Bronchial epithelial cell (primary cell): ENCODE results near the gene AGAP1. TPM values are rescaled to one million over a fixed set of nuclear protein-coding genes. Genes with fewer than 3 reads are reported as not detected.
A peak's percentile ranks its signal among the peaks of the same experiment; 100 is the strongest.

Experiments
- DNase-seq: peaks from one replicate; pipeline ENCODE4 v3.0.0-alpha.2; 2010; ENCODE audit warnings: low read depth
- FAIRE-seq: peaks from 2 replicates; lab custom pipeline; 2011; peaks lifted over from hg19 to GRCh38; lab: Jason Lieb, UNC
- H3K27me3 ChIP-seq: 2 replicates; pipeline ENCODE4 v1.5.1; 2011; ENCODE audit warnings: low read length; ENCODE audit not compliant: control insufficient read depth, insufficient read depth
- H3K36me3 ChIP-seq: 2 replicates; pipeline ENCODE4 v1.5.1; 2011; ENCODE audit warnings: low read length; ENCODE audit not compliant: control insufficient read depth, insufficient read depth
- H3K4me3 ChIP-seq: 2 replicates; pipeline ENCODE4 v1.5.1; 2011; ENCODE audit warnings: mild to moderate bottlenecking, low read depth, low read length, control low read depth
- total RNA-seq: library from RNA; depleted of rRNA; stranded (reverse); fragments of >200 nt; gene quantifications from 2 replicates; pipeline ENCODE4 v1.2.1, GENCODE V29; 2014
- TF ChIP-seq, protein P1 (sequence below): IDR thresholded peaks from 2 replicates; pipeline ENCODE4 v1.5.1; 2011; ENCODE audit warnings: mild to moderate bottlenecking, moderate library complexity, low read length, control low read depth, inconsistent platforms; ENCODE audit not compliant: insufficient read depth, severe bottlenecking

The AGAP1 gene
- total RNA-seq, 1 donor from 2014 or later: 22.4 TPM

DNA sequence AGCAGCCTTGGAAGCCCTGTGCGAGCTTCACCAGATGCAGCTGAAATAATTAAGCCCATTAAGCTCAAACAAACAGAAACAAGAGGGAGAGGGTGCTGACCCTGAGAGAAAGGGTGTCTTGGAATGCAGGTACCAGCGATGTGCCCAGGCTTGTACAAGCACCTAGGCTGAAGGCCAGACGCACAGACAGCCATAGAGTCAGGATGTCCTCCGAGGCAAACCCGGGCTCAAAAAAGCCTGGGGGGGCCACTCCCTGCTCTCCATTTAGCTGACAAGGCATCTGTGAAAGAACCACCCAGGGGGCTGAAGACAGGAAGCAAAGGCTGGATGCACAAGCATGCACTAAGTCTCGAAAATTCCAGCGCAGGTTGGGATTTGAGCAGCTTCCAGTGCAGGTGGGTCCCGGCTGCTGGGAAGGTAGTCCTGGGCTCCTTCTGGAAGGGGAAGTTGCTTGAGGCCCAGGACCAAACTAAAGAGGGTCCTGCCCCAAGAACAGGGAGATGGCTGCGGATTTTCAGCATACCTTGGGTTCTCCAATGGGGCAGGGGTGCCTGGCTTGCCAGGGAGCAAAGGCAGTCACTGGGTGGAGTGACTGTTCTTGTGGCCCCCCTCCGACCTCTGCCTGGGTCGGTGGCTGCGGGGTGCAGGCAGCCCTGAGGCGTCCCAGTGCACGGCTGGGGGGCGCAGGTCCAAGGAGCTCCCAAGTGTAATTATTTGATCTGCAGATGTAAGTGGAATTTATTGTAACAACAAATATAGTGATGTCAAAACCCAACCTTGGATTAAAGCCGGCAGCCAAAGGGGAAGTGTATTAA, 668.4 kb downstream of the AGAP1 start:
- Histone ChIP-seq H3K27me3 (peaks cover 45% of the 10 kb centered on the region), H3K4me3 (no peak overlapping the region), H3K36me3 (no peaks in the 10 kb centered on the region)
- peak; percentile 43 for DNase-seq
- FAIRE-seq: no peak
- TF ChIP-seq, protein P1, sequence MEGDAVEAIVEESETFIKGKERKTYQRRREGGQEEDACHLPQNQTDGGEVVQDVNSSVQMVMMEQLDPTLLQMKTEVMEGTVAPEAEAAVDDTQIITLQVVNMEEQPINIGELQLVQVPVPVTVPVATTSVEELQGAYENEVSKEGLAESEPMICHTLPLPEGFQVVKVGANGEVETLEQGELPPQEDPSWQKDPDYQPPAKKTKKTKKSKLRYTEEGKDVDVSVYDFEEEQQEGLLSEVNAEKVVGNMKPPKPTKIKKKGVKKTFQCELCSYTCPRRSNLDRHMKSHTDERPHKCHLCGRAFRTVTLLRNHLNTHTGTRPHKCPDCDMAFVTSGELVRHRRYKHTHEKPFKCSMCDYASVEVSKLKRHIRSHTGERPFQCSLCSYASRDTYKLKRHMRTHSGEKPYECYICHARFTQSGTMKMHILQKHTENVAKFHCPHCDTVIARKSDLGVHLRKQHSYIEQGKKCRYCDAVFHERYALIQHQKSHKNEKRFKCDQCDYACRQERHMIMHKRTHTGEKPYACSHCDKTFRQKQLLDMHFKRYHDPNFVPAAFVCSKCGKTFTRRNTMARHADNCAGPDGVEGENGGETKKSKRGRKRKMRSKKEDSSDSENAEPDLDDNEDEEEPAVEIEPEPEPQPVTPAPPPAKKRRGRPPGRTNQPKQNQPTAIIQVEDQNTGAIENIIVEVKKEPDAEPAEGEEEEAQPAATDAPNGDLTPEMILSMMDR: no peak

DNA sequence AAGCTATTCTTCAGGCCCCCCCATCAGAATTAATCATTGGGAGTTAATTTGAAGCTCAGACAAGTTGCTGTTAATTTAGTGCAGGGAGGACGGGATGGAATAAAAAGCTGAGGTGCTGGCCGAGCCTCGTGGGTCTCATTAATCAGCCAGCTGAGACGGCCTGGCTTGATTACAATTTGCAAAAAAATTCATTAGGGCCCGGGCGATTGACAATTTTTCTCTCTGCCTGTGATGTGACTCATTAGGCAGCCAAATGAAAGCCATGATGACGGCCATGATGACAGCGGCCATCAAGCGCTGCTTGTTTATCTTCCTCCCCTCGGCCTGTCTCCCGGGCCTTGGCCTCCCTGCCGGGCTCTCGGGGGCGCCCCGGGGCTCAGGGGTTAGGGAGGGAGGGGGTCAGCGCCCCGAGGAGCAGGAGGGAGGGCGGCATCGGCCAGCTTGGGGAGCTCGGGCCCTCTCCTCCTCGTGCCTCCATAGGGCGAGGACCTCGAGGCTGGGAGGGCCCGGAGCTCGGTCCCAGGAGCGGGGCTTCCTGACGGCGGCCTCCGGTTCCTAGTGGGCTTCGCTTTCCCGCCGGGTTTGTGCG, 669.1 kb downstream of the AGAP1 start:
- DNase-seq (no peak), FAIRE-seq (no peak)
- H3K36me3 ChIP-seq: no peaks in the 10 kb centered on the region
- TF ChIP-seq, protein P1: no peak
- no peak overlapping the region for H3K4me3 ChIP-seq
- peaks cover 47% of the 10 kb centered on the region for H3K27me3 ChIP-seq

DNA sequence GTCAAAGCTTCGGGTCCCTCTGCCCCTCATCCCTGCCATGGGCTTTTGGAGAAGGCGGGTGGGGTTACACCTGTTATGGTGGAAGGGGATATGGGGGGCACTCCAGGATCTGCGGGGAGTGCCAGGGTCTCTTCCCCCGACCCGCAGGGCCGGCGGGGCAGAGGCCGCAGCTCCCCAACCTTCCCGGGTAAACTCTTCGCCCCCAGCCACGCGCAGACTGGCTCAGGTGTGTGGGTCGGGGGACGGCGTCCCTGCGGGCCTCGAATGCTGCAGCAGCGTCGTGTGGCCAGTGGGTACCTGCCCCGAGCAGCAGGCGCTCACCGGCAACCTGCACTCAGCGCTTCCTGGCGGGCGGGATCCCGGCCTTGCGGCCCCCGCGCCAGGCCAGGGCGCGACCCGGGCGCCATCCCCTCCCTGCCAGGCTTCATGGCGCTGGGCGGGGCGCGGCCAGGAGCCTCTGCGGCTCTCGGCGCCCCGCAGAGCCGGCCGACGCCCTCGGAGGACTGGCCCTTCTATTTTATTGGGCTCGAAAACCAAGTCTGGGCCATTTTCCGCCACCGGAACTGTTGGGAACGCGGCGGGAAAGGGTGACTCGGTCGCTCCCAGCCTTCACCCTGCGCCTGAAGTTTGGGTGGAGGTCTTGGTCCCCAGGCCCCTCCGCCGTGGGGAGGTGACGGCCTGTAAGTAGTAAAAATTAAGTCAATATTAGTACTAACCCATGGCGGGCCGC, 669.8 kb downstream of the AGAP1 start:
- H3K36me3 ChIP-seq: no peaks in the 10 kb centered on the region
- FAIRE-seq (no peak), DNase-seq (no peak)
- TF ChIP-seq, protein P1: no peak
- peak overlapping the region; percentile 23 for H3K4me3 ChIP-seq
- H3K27me3 ChIP-seq: peaks cover 46% of the 10 kb centered on the region

DNA sequence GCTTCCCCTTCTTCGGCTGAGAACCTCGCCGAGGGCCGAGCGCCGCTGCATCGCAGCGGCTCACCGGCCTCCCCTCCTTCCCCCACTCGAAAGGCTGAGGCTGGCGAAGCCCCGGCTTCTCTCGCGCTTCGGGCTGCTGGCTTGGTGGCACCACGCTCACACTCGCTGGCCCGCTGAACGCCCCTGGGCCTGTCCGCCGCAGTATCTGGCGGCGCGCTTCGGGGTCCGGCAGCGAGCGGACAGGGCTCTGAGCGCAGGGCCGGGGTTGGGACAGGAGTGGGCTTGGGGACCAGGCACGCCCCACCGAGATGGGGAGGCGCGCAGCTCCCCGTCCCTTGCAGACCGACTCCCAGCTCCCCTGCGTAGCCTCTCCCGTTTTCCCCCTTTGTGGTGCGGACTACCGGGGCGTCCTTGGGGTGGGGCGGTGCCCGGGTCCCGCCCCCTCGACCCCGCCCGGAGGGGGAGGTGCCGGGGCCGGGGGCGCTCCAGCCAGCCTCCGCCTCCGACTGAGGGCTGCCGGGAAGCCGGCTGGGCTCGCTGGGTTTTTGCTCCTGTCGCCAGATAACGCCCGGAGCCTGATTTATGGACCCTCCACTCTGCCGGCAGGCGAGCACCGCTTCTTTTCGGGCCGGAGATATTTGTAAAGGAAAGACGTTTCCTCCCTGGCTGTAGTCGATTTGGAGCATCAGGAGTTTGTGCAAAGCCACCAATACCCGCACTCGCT, 670.5 kb downstream of the AGAP1 start:
- H3K36me3 ChIP-seq: no peaks in the 10 kb centered on the region
- TF ChIP-seq, protein P1: no peak
- H3K27me3 ChIP-seq: peaks cover 49% of the 10 kb centered on the region
- FAIRE-seq: no peak
- DNase-seq: no peak
- peak overlapping the region; percentile 23 for H3K4me3 ChIP-seq

GRCh38 chr2:236164925-236165841, 671.3 kb downstream of the AGAP1 start:
- H3K27me3 ChIP-seq: peaks cover 52% of the 10 kb centered on the region
- TF ChIP-seq, protein P1: no peak
- DNase-seq (no peak), FAIRE-seq (no peak)
- no peaks in the 10 kb centered on the region for H3K36me3 ChIP-seq
- H3K4me3 ChIP-seq: no peak overlapping the region
